Measurements from ENCODE around the gene APOO.

APOO gene

GRCh38 chrX:23826216-23826615 is 81.5 kb downstream of the APOO start:
- no peak overlapping the region for H3K27ac ChIP-seq
- TF ChIP-seq CTCF (conservative IDR thresholded peaks at IDR 0.05), result no peak
- TF ChIP-seq ZFX (IDR thresholded peaks at IDR 0.05), result no peak

- H3K27ac ChIP-seq, result no peak overlapping the region
- TF ChIP-seq ZFX (IDR thresholded peaks at IDR 0.05) (no peak), CTCF (conservative IDR thresholded peaks at IDR 0.05) (no peak)
These were observed 82.1 kb downstream of the APOO start for GRCh38 chrX:23825675-23826074.

GRCh38 chrX:23822841-23823240 is 84.9 kb downstream of the APOO start:
- H3K27ac ChIP-seq, result peak overlapping the region; percentile 33; the same call in 1 of the 2 replicates
- no peak for TF ChIP-seq CTCF (conservative IDR thresholded peaks at IDR 0.05)
- TF ChIP-seq ZFX (IDR thresholded peaks at IDR 0.05), result no peak

- H3K27ac ChIP-seq, result no peak overlapping the region
- no peak for TF ChIP-seq CTCF (conservative IDR thresholded peaks at IDR 0.05)
- TF ChIP-seq ZFX (IDR thresholded peaks at IDR 0.05), result no peak
These were observed 85.3 kb downstream of the APOO start for GRCh38 chrX:23822397-23822796.

GRCh38 chrX:23821847-23822246 is 85.9 kb downstream of the APOO start:
- TF ChIP-seq ZFX (IDR thresholded peaks at IDR 0.05) (no peak), CTCF (conservative IDR thresholded peaks at IDR 0.05) (no peak)
- no peak overlapping the region for H3K27ac ChIP-seq

GRCh38 chrX:23820235-23820782 is 87.4 kb downstream of the APOO start:
- no peak overlapping the region for H3K27ac ChIP-seq
- TF ChIP-seq ZFX (IDR thresholded peaks at IDR 0.05), result no peak
- no peak for TF ChIP-seq CTCF (conservative IDR thresholded peaks at IDR 0.05)

- TF ChIP-seq CTCF (conservative IDR thresholded peaks at IDR 0.05), result no peak
- TF ChIP-seq ZFX (IDR thresholded peaks at IDR 0.05), result no peak
- H3K27ac ChIP-seq, result no peak overlapping the region
These were observed 88.1 kb downstream of the APOO start for GRCh38 chrX:23819385-23820234.
